Right lobe of liver (tissue), 6 donors: Measurements from ENCODE around the gene FAM222B. TPM values are rescaled to one million over a fixed set of nuclear protein-coding genes. Genes with fewer than 3 reads are reported as not detected.
A peak's percentile ranks its signal among the peaks of the same experiment; 100 is the strongest.

Experiments used
- ATAC-seq, 4 donors: fragments of 200-7000 bp; cut with Tn5 transposase; one replicate each; pipeline ENCODE4 v1.9.1; 2020; ENCODE audit warnings: mild to moderate bottlenecking in 4 of 4, moderate library complexity in 4 of 4
- DNase-seq, 3 donors: peaks; one replicate each; pipeline ENCODE4 v3.0.0-alpha.2; 2020
- H3K27ac ChIP-seq, 3 donors: fragments of 200-600 bp; one replicate each; pipeline ENCODE4 v1.8.0; 2022
- H3K27me3 ChIP-seq, 2 donors: fragments of 200-600 bp; one replicate each; pipeline ENCODE4 v1.8.0; 2022
- H3K36me3 ChIP-seq, 4 donors: fragments of 200-600 bp; sonication (generic) in 1 of 4; one replicate each; pipeline versions ENCODE4 v1.5.1 to v1.8.0; 2017 to 2022; ENCODE audit warnings: control low read depth in 1 of 4
- H3K4me1 ChIP-seq, 4 donors: fragments of 200-600 bp; sonication (generic) in 1 of 4; one replicate each; pipeline versions ENCODE4 v1.5.1 to v1.8.0; 2017 to 2022; ENCODE audit warnings: control low read depth in 1 of 4
- H3K4me3 ChIP-seq, 3 donors: fragments of 200-600 bp; one replicate each; pipeline ENCODE4 v1.8.0; 2022
- H3K9me3 ChIP-seq, 4 donors: fragments of 200-600 bp; sonication (generic) in 1 of 4; one replicate each; pipeline versions ENCODE4 v1.5.1 to v1.8.0; 2017 to 2022; ENCODE audit warnings: control low read depth in 1 of 4
- POLR2A ChIP-seq: fragments of 450-650 bp; IDR thresholded peaks from one replicate; pipeline ENCODE4 v1.6.1; 2017; ENCODE audit warnings: antibody characterized with exemption, mild to moderate bottlenecking
- WGBS: methylation state at CpG from one replicate; pipeline ENCODE4 v1.1.6; 2018; ENCODE audit warnings: low coverage, low lambda C conversion rate; ENCODE audit not compliant: insufficient coverage; ENCODE audit errors: missing lambda C conversion rate; 5-methylcytosine and 5-hydroxymethylcytosine counted together
- intact Hi-C, 2 donors: fragments of 100-400 bp; cut with DNase I; formaldehyde crosslinking; loops; one replicate each; pipeline versions ENCODE4 v1.11.2 to v1.14.1; 2022
- total RNA-seq, 6 experiments: library from RNA; depleted of rRNA in 2 of 6; stranded (reverse); fragments of >200 nt in 2 of 6; fragmentation: NEBNext Ultra II Directional in 3 of 6; extraction: Animal tissue kit (Norgen Biotek cat#: 25700) in 3 of 6; gene quantifications; one replicate each; pipeline versions ENCODE4 v1.1.0 to v1.2.4, GENCODE V29; 2016 to 2023
- TF ChIP-seq, protein P1 (sequence below), 4 donors: fragments of 200-600 bp in 3 of 4; fragments of 450-650 bp in 1 of 4; IDR thresholded peaks; one replicate each; pipeline versions ENCODE4 v1.5.1 to v1.8.0; 2016 to 2022; ENCODE audit warnings: antibody characterized with exemption in 4 of 4, mild to moderate bottlenecking in 2 of 4
- donor health status: DM: no; HTN: yes; CAD: no.
- donor health status: DM: no; HTN: no; CAD: no.
- donor health status: DM: no; HTN: no; CAD: no.
- donor health status: DM: no; HTN: yes; CAD: no.
- donor health status: DM: no; HTN: yes; CAD: no.

FAM222B gene
- total RNA-seq, 6 experiments from 2014 or later: 5.8 to 12.0 (median 8.8) TPM

DNA sequence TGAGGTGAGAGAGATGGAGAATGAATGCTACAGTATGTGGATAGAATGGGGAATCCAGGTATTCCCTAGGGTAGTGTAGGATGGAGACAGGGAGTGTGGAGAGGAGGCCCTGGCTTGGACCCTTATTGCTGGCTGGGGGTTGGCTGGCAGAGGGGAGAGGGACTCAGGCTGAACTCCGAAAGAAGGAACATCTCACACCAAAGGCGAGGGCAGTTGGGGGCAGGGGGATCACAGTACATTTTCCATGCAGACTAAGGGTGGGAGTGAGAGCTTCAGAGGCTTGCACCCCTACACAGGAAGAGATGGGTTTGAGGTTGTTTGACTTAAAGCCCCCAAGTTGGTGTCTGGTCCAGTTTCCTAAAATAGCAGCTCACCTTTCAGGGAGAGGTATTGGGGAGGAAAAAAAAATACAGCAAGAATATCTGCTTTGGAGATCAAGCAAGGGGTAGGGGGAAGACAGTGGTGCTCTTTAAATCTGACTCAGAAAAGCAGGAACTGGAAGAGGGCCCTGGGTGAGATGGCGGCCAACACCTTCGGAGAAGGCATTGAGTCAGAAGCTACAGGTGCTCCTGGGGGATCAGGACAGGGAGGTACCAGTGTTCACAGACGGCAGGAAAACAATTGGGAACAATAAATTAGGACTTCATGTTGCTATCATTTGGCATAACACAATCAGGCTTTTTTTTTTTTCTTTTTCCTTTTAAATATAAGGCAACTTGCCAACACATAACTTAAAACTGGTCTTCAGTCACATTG lies 86.4 kb downstream of the FAM222B start:
- intact Hi-C loops: loop anchor here (10.0 kb wide), 1 partner anchor 159 kb away; no protein-coding TSS in a partner anchor
- ATAC-seq: peak in 1 of 4 donors; percentile 16
- TF ChIP-seq, protein P1, sequence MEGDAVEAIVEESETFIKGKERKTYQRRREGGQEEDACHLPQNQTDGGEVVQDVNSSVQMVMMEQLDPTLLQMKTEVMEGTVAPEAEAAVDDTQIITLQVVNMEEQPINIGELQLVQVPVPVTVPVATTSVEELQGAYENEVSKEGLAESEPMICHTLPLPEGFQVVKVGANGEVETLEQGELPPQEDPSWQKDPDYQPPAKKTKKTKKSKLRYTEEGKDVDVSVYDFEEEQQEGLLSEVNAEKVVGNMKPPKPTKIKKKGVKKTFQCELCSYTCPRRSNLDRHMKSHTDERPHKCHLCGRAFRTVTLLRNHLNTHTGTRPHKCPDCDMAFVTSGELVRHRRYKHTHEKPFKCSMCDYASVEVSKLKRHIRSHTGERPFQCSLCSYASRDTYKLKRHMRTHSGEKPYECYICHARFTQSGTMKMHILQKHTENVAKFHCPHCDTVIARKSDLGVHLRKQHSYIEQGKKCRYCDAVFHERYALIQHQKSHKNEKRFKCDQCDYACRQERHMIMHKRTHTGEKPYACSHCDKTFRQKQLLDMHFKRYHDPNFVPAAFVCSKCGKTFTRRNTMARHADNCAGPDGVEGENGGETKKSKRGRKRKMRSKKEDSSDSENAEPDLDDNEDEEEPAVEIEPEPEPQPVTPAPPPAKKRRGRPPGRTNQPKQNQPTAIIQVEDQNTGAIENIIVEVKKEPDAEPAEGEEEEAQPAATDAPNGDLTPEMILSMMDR (IDR thresholded peaks at IDR 0.05): no peak
- TF ChIP-seq POLR2A: no peak

DNA sequence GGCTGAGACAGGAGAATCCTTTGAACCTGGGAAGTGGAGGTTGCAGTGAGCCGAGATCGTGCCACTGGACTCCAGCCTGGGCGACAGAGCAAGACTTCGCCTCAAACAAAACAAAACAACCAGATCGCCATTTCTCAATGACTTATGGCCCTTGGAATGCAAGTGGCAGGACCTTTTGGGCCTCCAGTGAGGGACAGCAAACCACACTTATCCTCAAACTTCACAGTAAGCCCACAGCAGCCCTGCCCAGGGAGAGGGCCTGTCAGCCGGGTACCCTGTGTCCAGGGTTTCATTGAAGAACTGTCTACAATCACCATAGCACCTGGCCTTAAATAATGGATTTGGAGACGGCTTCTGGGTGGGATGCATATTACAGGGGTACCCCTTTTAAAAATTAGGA lies 87.1 kb downstream of the FAM222B start:
- Histone ChIP-seq H3K27me3 (no peaks in the 10 kb centered on the region), H3K4me1 (no peaks in the 10 kb centered on the region), H3K36me3 (peaks cover 0 to 20% (median 5%) of the 10 kb centered on the region in 4 donors), H3K27ac (no peak overlapping the region), H3K9me3 (no peaks in the 10 kb centered on the region), H3K4me3 (no peak overlapping the region)
- no peak for DNase-seq
- ATAC-seq: no peak
- intact Hi-C loops: loop anchor here (10.0 kb wide), 1 partner anchor 159 kb away; no protein-coding TSS in a partner anchor
- TF ChIP-seq POLR2A: no peak
- TF ChIP-seq, protein P1 (IDR thresholded peaks at IDR 0.05): no peak
- 75% methylated on average over 2 of the region's 7 CpGs for WGBS

More for the DNA sequence above, 86.4 kb downstream of the FAM222B start:
- peaks cover 0 to 12% (median 3%) of the 10 kb centered on the region in 4 donors for H3K36me3 ChIP-seq
- peaks cover 0 to 5% (median 0%) of the 10 kb centered on the region in 4 donors for H3K4me1 ChIP-seq
- no peaks in the 10 kb centered on the region for H3K27me3 ChIP-seq
- H3K4me3 ChIP-seq: no peak overlapping the region
- DNase-seq: no peak
- 68% methylated on average over 5 of the region's 5 CpGs for WGBS
- no peak overlapping the region for H3K27ac ChIP-seq
- no peaks in the 10 kb centered on the region for H3K9me3 ChIP-seq

DNA sequence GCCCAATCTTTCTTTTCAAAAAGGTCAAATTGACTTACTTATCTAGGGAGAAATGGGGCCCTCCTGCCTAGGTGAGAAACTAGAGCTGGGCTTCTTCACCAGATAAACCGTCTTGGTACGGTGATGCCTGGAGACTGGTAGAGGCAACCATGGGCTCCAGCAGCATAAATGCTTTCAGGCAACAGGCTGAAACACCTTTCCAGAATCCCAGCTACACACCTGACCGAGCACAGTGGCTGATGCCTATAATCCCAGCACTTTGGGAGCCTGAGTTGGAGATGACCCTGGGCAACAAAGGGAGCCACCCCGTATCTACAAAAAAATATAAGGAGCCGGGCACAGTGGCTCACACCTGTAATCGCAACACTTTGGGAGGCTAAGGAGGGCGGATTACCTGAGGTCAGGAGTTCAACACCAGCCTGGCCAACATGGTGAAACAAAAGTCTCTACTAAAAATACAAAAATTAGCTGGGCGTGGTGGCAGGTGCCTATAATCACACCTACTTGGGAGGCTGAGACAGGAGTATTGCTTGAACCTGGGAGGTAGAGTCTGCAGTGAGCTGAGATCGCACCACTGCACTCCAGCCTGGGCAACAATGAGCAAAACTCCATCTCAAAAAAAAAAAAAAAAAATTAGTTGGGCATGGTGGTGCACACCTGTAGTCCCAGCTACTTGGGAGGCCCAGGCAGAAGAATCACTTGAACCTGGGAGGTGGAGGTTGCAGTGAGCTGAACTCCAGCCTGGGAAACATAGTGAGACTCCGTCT lies 90.8 kb downstream of the FAM222B start:
- no peak overlapping the region for H3K4me3 ChIP-seq
- ATAC-seq: no peak
- peaks cover 0 to 7% (median 2%) of the 10 kb centered on the region in 4 donors for H3K4me1 ChIP-seq
- intact Hi-C loops: loop anchor here (10.0 kb wide), 1 partner anchor 163 kb away; no protein-coding TSS in a partner anchor
- no peak overlapping the region for H3K27ac ChIP-seq
- no peaks in the 10 kb centered on the region for H3K9me3 ChIP-seq
- TF ChIP-seq POLR2A: no peak
- TF ChIP-seq, protein P1 (IDR thresholded peaks at IDR 0.05): no peak
- no peak for DNase-seq
- WGBS: 93% methylated on average over 6 of the region's 10 CpGs
- no peaks in the 10 kb centered on the region for H3K27me3 ChIP-seq
- peaks cover 5 to 45% (median 16%) of the 10 kb centered on the region in 4 donors for H3K36me3 ChIP-seq

DNA sequence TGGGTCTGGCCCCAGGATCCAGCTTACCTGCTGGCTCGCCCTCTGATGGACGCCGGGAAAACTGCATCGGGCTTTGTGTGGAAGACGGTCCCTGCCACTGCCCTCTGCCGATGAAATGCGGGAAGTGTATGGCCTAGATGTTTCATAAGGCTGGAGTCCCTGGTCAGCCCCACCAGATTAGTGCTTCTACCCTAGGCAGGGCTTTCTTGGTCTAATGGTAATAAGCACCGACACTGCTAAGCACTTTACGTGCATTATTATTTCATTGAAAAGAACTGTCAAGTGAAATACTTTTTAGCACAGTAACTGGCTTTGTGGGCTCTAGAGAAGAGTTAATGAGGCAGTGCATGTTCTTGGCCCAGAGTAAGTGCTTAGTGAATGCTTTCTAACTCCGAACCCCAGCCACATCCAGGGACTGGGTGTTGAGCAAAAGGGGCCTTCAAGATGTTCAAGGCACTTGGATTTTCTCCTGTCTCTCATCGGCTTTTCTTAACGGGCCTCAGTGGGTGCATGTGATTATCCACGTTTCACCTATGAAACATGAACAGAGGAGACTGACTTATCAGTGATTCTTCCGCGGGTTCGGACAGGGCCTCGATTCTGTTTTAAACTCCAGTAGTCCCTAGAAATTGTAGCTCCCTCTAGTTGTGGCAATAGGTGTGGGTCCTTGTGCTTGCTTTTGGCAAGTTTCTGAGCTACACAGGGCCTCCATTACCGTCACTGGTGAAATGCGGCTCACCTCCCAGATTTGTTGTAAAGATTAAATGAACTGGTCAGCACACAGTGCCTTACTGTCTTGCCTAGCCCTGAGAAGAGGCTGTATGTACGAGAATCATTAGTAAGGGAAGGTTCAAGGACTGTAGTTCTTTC lies 92.2 kb downstream of the FAM222B start:
- WGBS: 27% methylated on average over 18 of the region's 20 CpGs
- peaks cover 5 to 45% (median 16%) of the 10 kb centered on the region in 4 donors for H3K36me3 ChIP-seq
- peak; percentile 77 to 87 (median 84) for ATAC-seq
- TF ChIP-seq POLR2A: no peak
- TF ChIP-seq, protein P1 (IDR thresholded peaks at IDR 0.05): peak; percentile 99 to 100 (median 100)
- no peak overlapping the region for H3K27ac ChIP-seq
- no peak overlapping the region for H3K4me3 ChIP-seq
- H3K4me1 ChIP-seq: peaks cover 0 to 21% (median 9%) of the 10 kb centered on the region in 4 donors
- no peaks in the 10 kb centered on the region for H3K27me3 ChIP-seq
- H3K9me3 ChIP-seq: no peaks in the 10 kb centered on the region
- intact Hi-C loops: loop anchor here (10.0 kb wide), 1 partner anchor 164 kb away; no protein-coding TSS in a partner anchor
- DNase-seq: peak; percentile 90 to 92 (median 92)
